ENCODE data around the gene SKP2.

Gene SKP2

DNA sequence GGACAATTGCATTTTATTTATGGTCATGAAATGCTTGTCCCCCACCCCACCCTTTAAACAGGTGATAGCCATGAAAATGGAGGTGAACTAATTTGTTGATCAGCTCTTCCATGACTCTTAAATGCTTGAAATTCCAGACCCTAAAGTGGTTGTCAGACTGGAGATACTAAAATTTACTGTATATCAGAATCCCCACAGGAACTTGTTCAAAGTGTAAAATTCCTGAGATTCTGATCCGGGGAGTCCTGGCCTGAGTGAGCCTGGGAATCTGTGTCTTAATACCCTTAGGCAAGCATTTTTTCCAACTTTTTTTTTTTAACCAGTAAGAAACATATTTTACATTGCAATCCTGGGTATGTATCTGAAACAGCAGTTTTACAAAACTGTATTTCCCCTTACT is 4.7 kb downstream of the SKP2 start:
- ChIA-PET POLR2A (interaction anchor here (0.8 kb wide), 1 partner anchor 86 kb away, joined by 3 read pairs; the partner anchor contains the start of gene NADK2), CTCF (no interaction called here)
- DNase-seq (ENCODE audit: extremely low spot score) = no peak
- TF ChIP-seq ARNT (IDR thresholded peaks at IDR 0.05) (no peak), CTBP1 (IDR thresholded peaks at IDR 0.05; ENCODE audit: borderline replicate concordance) (no peak), FOXK2 (IDR thresholded peaks at IDR 0.05) (no peak), SUZ12 (IDR thresholded peaks at IDR 0.05) (no peak), FOXA1 (IDR thresholded peaks at IDR 0.05) (no peak), NFRKB (IDR thresholded peaks at IDR 0.05) (no peak), FOXM1 (IDR thresholded peaks at IDR 0.05; ENCODE audit: borderline replicate concordance) (no peak), HDGF (IDR thresholded peaks at IDR 0.05; ENCODE audit: borderline replicate concordance) (no peak), ELF4 (IDR thresholded peaks at IDR 0.05) (no peak), ZNF384 (IDR thresholded peaks at IDR 0.05) (no peak), TARDBP (IDR thresholded peaks at IDR 0.05) (no peak), LEF1 (IDR thresholded peaks at IDR 0.05; ENCODE audit: borderline replicate concordance) (no peak), BHLHE40 (IDR thresholded peaks at IDR 0.05; ENCODE audit: borderline replicate concordance) (no peak), L3MBTL2 (conservative IDR thresholded peaks at IDR 0.05) (no peak), SP1 (IDR thresholded peaks at IDR 0.05) (no peak)
- TF ChIP-seq, protein P1, sequence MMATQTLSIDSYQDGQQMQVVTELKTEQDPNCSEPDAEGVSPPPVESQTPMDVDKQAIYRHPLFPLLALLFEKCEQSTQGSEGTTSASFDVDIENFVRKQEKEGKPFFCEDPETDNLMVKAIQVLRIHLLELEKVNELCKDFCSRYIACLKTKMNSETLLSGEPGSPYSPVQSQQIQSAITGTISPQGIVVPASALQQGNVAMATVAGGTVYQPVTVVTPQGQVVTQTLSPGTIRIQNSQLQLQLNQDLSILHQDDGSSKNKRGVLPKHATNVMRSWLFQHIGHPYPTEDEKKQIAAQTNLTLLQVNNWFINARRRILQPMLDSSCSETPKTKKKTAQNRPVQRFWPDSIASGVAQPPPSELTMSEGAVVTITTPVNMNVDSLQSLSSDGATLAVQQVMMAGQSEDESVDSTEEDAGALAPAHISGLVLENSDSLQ (IDR thresholded peaks at IDR 0.05) = no peak

DNA sequence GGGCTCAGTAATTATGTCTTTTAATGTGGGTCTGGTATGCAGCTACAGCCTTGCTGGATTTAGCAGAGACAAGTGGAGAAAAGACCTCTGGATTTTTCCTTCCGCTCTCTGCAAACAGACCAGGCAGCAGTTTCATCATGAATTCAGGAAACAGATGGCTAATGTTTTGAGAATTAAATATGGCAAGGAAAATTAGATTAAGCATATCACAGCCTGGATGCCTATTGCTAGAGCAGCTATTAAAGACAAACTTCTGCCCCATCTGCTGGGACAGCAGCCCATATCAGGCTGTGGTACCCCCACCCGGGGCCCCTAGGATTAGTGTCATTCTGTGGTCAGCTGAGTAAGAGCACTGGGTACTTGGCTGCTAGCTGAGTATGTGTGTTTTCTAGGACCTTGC is 6.2 kb downstream of the SKP2 start:
- no peak for TF ChIP-seq TARDBP (IDR thresholded peaks at IDR 0.05)
- no peak for TF ChIP-seq FOXK2 (IDR thresholded peaks at IDR 0.05)
- ChIA-PET CTCF (interaction anchor here (0.7 kb wide), 1 partner anchor 79 kb away, joined by 4 read pairs; no protein-coding TSS in a partner anchor), POLR2A (no interaction called here)
- DNase-seq (ENCODE audit: extremely low spot score) = no peak

DNA sequence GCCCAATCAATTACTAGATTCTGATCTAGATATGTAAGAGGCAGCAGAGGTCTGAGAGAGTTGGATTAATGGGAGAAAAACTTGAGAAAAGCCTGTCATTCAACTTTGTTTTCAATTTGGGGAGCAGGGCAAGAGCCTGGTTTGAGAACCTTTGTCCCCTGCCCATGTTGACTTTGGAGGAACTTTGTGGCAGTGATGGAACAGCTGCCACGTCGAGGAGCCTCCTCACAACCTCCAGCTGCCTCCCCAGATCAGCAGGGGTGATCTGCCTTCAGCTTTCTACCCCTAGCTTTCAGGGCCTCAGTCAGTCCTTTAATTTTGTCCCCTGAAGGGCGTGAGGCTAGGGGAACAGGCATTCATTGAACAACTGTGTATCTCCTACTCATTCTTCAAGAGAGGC is 8.7 kb downstream of the SKP2 start:
- TF ChIP-seq SP1 (IDR thresholded peaks at IDR 0.05) = no peak
- no peak for TF ChIP-seq L3MBTL2 (conservative IDR thresholded peaks at IDR 0.05)
- TF ChIP-seq LEF1 (IDR thresholded peaks at IDR 0.05; ENCODE audit: borderline replicate concordance) = no peak
- CTCF ChIA-PET = no interaction called here
- POLR2A ChIA-PET = no interaction called here
- no peak for DNase-seq (ENCODE audit: extremely low spot score)

DNA sequence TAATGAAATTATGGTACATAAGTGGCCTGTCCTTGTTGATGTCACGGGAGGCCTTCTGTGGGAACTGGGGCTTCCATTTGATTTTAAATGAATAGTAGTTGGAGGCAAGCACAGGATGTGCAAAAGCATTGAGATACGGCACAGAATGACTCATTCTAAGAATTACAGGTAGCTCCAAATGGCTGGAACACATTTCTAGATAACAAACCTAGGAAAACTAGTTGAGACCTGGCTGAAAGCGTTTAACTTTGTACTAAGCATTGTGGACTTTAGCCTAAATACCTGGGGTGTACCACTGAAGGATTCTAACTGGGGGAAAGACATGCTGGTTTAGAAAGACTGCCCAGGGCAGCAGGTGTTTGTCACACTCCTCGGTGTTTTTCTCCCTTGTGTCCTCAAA is 9.4 kb downstream of the SKP2 start:
- DNase-seq (ENCODE audit: extremely low spot score) = no peak
- CTCF ChIA-PET = no interaction called here
- TF ChIP-seq TARDBP (IDR thresholded peaks at IDR 0.05) (no peak), ARNT (IDR thresholded peaks at IDR 0.05) (no peak), LEF1 (IDR thresholded peaks at IDR 0.05; ENCODE audit: borderline replicate concordance) (no peak), NFRKB (IDR thresholded peaks at IDR 0.05) (no peak), HDGF (IDR thresholded peaks at IDR 0.05; ENCODE audit: borderline replicate concordance) (no peak), SP1 (IDR thresholded peaks at IDR 0.05) (no peak), ZNF384 (IDR thresholded peaks at IDR 0.05) (no peak), BHLHE40 (IDR thresholded peaks at IDR 0.05; ENCODE audit: borderline replicate concordance) (no peak), ELF4 (IDR thresholded peaks at IDR 0.05) (no peak), FOXK2 (IDR thresholded peaks at IDR 0.05) (no peak), FOXM1 (IDR thresholded peaks at IDR 0.05; ENCODE audit: borderline replicate concordance) (no peak)
- POLR2A ChIA-PET = interaction anchor here (3.1 kb wide), 1 partner anchor 10 kb away, joined by 13 read pairs; the partner anchor contains the start of genes LMBRD2 and SKP2

DNA sequence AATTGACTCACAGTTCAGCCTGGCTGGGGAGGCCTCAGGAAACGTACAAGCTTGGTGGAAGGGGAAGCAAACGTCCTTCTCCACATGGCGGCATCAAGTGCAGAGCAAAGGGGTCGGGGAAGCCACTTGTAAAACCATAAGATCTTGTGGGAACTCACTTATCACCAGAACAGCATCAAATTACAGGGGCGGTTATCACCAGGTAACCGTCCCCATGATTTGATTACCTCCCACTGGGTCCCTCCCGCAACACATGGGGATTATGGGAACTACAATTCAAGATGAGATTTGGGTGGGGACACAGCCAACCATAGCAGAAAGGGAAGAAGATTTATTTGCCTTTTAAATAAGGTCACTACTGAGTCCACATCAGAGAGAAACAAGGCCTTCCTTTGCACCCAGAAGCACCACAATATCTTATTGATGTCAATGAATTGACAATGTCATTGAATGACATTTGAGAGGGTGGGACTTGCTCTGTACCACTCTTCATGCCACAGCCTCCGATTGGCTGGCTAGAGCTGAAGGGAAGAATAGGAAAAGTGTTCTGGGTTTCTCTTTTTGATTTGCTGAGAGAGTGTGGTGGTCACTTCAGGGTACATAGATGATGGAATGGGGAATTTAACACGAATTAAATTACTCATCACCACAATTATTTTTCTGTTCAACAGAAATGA is 11.0 kb downstream of the SKP2 start:
- TF ChIP-seq ELF4 (IDR thresholded peaks at IDR 0.05) (no peak), ARNT (IDR thresholded peaks at IDR 0.05) (no peak), ZNF384 (IDR thresholded peaks at IDR 0.05) (no peak), TARDBP (IDR thresholded peaks at IDR 0.05) (no peak), SUZ12 (IDR thresholded peaks at IDR 0.05) (no peak), SP1 (IDR thresholded peaks at IDR 0.05) (no peak), L3MBTL2 (conservative IDR thresholded peaks at IDR 0.05) (no peak), CTBP1 (IDR thresholded peaks at IDR 0.05; ENCODE audit: borderline replicate concordance) (no peak), HDGF (IDR thresholded peaks at IDR 0.05; ENCODE audit: borderline replicate concordance) (no peak), NFRKB (IDR thresholded peaks at IDR 0.05) (no peak), FOXK2 (IDR thresholded peaks at IDR 0.05) (no peak), FOXA1 (IDR thresholded peaks at IDR 0.05) (no peak), BHLHE40 (IDR thresholded peaks at IDR 0.05; ENCODE audit: borderline replicate concordance) (no peak), FOXM1 (IDR thresholded peaks at IDR 0.05; ENCODE audit: borderline replicate concordance) (no peak), LEF1 (IDR thresholded peaks at IDR 0.05; ENCODE audit: borderline replicate concordance) (no peak)
- TF ChIP-seq, protein P1 (IDR thresholded peaks at IDR 0.05) = no peak
- ChIA-PET CTCF (interaction anchor here (0.5 to 1.2 kb wide), 2 partner anchors 10 to 533 kb away, joined by 3 to 4 read pairs; no protein-coding TSS in a partner anchor), POLR2A (interaction anchor here (3.1 kb wide), 1 partner anchor 11 kb away, joined by 13 read pairs; the partner anchor contains the start of genes LMBRD2 and SKP2)
- DNase-seq (ENCODE audit: extremely low spot score) = no peak

DNA sequence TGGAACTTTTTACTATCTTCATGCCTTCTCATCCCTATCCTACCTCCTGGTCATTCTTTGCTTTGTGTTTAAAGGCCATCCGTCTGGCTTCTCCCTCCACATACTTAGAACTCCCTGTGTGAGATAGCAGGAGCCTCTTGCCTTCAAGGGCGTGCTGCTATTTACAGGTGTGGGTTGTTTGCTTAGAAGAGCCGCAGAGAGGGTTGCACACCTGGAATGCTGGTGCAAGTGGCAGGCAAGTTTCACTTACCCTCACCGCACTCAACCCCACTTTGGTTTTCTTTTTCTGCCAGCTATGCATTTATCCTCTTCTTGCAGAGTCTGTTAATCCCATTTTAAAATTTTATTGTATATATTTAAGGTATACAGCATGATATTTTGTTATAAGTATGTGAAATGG is 12.6 kb downstream of the SKP2 start:
- ChIA-PET POLR2A (interaction anchor here (1.1 kb wide), 1 partner anchor 11 kb away, joined by 3 read pairs; no protein-coding TSS in a partner anchor), CTCF (no interaction called here)
- DNase-seq (ENCODE audit: extremely low spot score) = no peak
- TF ChIP-seq ELF4 (IDR thresholded peaks at IDR 0.05) (no peak), SP1 (IDR thresholded peaks at IDR 0.05) (no peak)

DNA sequence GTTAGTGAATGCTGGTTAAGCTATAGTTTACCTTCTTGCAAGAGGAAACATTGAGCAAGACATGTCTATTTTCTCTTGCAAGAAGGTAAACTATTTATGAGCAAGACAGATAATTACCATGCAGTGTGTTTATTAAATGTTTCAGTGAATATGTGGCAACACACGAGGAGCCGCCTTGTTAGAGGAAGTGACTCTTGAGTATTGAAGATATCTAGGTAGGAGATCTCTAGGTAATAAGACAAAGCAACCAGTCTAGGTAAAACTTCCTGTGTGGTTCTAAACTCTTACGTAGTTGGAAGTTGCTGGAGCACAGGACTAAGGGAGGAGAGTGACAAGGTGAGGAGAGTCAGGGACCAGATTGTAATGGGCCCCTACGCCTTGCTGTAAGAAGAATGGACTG is 16.8 kb downstream of the SKP2 start:
- CTCF ChIA-PET = no interaction called here
- DNase-seq (ENCODE audit: extremely low spot score) = no peak
- TF ChIP-seq LEF1 (IDR thresholded peaks at IDR 0.05; ENCODE audit: borderline replicate concordance) (no peak), ARNT (IDR thresholded peaks at IDR 0.05) (no peak), FOXA1 (IDR thresholded peaks at IDR 0.05) (no peak), FOXK2 (IDR thresholded peaks at IDR 0.05) (no peak), HDGF (IDR thresholded peaks at IDR 0.05; ENCODE audit: borderline replicate concordance) (no peak), TARDBP (IDR thresholded peaks at IDR 0.05) (no peak), L3MBTL2 (conservative IDR thresholded peaks at IDR 0.05) (no peak), BHLHE40 (IDR thresholded peaks at IDR 0.05; ENCODE audit: borderline replicate concordance) (no peak), FOXM1 (IDR thresholded peaks at IDR 0.05; ENCODE audit: borderline replicate concordance) (no peak), ZNF384 (IDR thresholded peaks at IDR 0.05) (no peak), ELF4 (IDR thresholded peaks at IDR 0.05) (no peak), SP1 (IDR thresholded peaks at IDR 0.05) (no peak), CTBP1 (IDR thresholded peaks at IDR 0.05; ENCODE audit: borderline replicate concordance) (no peak)
- TF ChIP-seq, protein P1 (IDR thresholded peaks at IDR 0.05) = no peak
- POLR2A ChIA-PET = interaction anchor here (2.7 kb wide), 1 partner anchor 17 kb away, joined by 13 read pairs; the partner anchor contains the start of genes LMBRD2 and SKP2

Data from HEK293T (cell line).